Kidney (tissue), 14 donors: ENCODE measurements around the gene ZNF579. TPM values are rescaled to one million over a fixed set of nuclear protein-coding genes. Genes with fewer than 3 reads are reported as not detected.

Experiments used
- DNase-seq, 5 donors: peaks; one replicate each; pipeline ENCODE4 v3.0.0-alpha.2; 2013 to 2020
- FAIRE-seq: peaks from 2 replicates; lab custom pipeline; 2012; peaks lifted over from hg19 to GRCh38; lab: Jason Lieb, UNC
- H3K27ac ChIP-seq, 2 donors: one replicate each; pipeline ENCODE4 v1.7.0; 2013; ENCODE audit warnings: low read depth in 2 of 2, low read length in 2 of 2, inconsistent platforms in 1 of 2
- H3K27me3 ChIP-seq: one replicate; pipeline ENCODE4 v1.7.1; 2013; ENCODE audit warnings: low read length, inconsistent platforms; ENCODE audit not compliant: control insufficient read depth, insufficient read depth
- H3K36me3 ChIP-seq, 3 donors: one replicate each; pipeline versions ENCODE4 v1.7.0 to v1.7.1; 2013; ENCODE audit warnings: low read length in 3 of 3, control low read depth in 1 of 3, inconsistent platforms in 1 of 3; ENCODE audit not compliant: insufficient read depth in 3 of 3, control insufficient read depth in 2 of 3
- H3K4me1 ChIP-seq, 3 donors: one replicate each; pipeline versions ENCODE4 v1.7.0 to v1.7.1; 2013; ENCODE audit warnings: low read length in 3 of 3, inconsistent platforms in 1 of 3, low read depth in 1 of 3; ENCODE audit not compliant: control insufficient read depth in 2 of 3, insufficient read depth in 2 of 3
- H3K4me3 ChIP-seq, 3 donors: one replicate each; pipeline versions ENCODE4 v1.7.0 to v1.8.1; 2013; ENCODE audit warnings: low read length in 3 of 3, control low read depth in 1 of 3, inconsistent platforms in 1 of 3
- H3K9ac ChIP-seq, 3 donors: one replicate each; pipeline versions ENCODE4 v1.7.0 to v1.7.1; 2013; ENCODE audit warnings: low read length in 3 of 3, control low read depth in 1 of 3, inconsistent platforms in 1 of 3
- H3K9me3 ChIP-seq, 3 donors: one replicate each; pipeline versions ENCODE4 v1.7.0 to v1.7.1; 2013; ENCODE audit warnings: low read length in 3 of 3, control low read depth in 1 of 3, inconsistent platforms in 1 of 3; ENCODE audit not compliant: control insufficient read depth in 2 of 3, insufficient read depth in 1 of 3
- intact Hi-C: fragments of 100-400 bp; cut with DNase I; formaldehyde crosslinking; loops from one replicate; pipeline ENCODE4 v1.11.1; 2022
- polyA plus RNA-seq: library from polyadenylated mRNA; stranded (reverse); fragments of 350-450 nt; fragmentation: Illumina TruSeq; extraction: RNeasy Lipid Tissue Mini Kit (QIAGEN cat#74804); gene quantifications from one replicate; pipeline ENCODE4 v1.2.3, GENCODE V29; 2014; ENCODE audit warnings: low read depth, low replicate concordance; ENCODE audit not compliant: insufficient read depth
- total RNA-seq: library from RNA; stranded (reverse); fragmentation: NEBNext Ultra II Directional; extraction: Animal tissue kit (Norgen Biotek cat#: 25700); gene quantifications from one replicate; pipeline ENCODE4 v1.2.1, GENCODE V29; 2021
- TF ChIP-seq, protein P1 (sequence below): IDR thresholded peaks from 3 replicates; pipeline ENCODE4 v1.5.1; 2012; ENCODE audit warnings: mild to moderate bottlenecking, moderate library complexity, borderline replicate concordance; ENCODE audit not compliant: insufficient read depth; ENCODE audit errors: extremely low read depth
- donor health status: control.
- donor health status: control.
- donor health status: control.
- donor health status: control.
- donor health status: control.
- donor health status: DM: yes; HTN: yes; CAD: no.
- donor health status: Normal renal cell carcinoma (clear cell type).

Gene ZNF579
- total and polyA plus RNA-seq, 2 donors from 2014 or later: 10.9 to 16.6 TPM

- Histone ChIP-seq H3K9me3 (no peaks in the 10 kb centered on the region), H3K9ac (no peak overlapping the region), H3K27me3 (no peaks in the 10 kb centered on the region), H3K36me3 (no peaks in the 10 kb centered on the region), H3K4me1 (no peaks in the 10 kb centered on the region), H3K27ac (no peak overlapping the region), H3K4me3 (no peak overlapping the region)
- TF ChIP-seq, protein P1, sequence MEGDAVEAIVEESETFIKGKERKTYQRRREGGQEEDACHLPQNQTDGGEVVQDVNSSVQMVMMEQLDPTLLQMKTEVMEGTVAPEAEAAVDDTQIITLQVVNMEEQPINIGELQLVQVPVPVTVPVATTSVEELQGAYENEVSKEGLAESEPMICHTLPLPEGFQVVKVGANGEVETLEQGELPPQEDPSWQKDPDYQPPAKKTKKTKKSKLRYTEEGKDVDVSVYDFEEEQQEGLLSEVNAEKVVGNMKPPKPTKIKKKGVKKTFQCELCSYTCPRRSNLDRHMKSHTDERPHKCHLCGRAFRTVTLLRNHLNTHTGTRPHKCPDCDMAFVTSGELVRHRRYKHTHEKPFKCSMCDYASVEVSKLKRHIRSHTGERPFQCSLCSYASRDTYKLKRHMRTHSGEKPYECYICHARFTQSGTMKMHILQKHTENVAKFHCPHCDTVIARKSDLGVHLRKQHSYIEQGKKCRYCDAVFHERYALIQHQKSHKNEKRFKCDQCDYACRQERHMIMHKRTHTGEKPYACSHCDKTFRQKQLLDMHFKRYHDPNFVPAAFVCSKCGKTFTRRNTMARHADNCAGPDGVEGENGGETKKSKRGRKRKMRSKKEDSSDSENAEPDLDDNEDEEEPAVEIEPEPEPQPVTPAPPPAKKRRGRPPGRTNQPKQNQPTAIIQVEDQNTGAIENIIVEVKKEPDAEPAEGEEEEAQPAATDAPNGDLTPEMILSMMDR: no peak
- DNase-seq (peak in 1 of 5 donors; percentile 53), FAIRE-seq (no peak)
- intact Hi-C loops: no loop called here
Observed at GRCh38 chr19:55552620-55553019, 28.0 kb downstream of the ZNF579 start.

- Histone ChIP-seq H3K27me3 (no peaks in the 10 kb centered on the region), H3K4me1 (no peaks in the 10 kb centered on the region), H3K4me3 (no peak overlapping the region), H3K9ac (no peak overlapping the region), H3K9me3 (no peaks in the 10 kb centered on the region), H3K36me3 (no peaks in the 10 kb centered on the region), H3K27ac (no peak overlapping the region)
- TF ChIP-seq, protein P1: no peak
- no peak for DNase-seq
- no peak for FAIRE-seq
- intact Hi-C loops: no loop called here
Observed at GRCh38 chr19:55552206-55552605, 28.4 kb downstream of the ZNF579 start.

DNA sequence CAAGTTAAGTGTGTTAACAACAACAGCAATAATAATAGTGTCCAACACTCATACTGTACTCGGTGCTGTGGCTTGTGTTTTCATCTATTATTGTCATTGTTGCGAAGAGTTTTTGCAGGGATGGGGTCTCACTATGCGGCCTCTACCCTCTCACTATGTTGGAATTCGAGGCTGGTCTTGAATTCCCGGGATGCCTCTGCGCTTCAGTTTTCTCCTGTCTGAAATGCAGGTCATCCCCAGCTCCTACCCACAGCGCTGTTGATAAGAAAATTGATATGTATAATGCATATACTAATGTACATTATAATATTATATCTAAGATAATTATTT is 30.4 kb downstream of the ZNF579 start:
- Histone ChIP-seq H3K27me3 (no peaks in the 10 kb centered on the region), H3K27ac (no peak overlapping the region), H3K4me3 (no peak overlapping the region), H3K9me3 (no peaks in the 10 kb centered on the region), H3K36me3 (no peaks in the 10 kb centered on the region), H3K9ac (no peak overlapping the region), H3K4me1 (peaks cover 0 to 2% (median 0%) of the 10 kb centered on the region in 3 donors)
- DNase-seq (no peak), FAIRE-seq (no peak)
- intact Hi-C loops: no loop called here
- TF ChIP-seq, protein P1: no peak
